ENCODE measurements around the gene CENPA. TPM values are rescaled to one million over a fixed set of nuclear protein-coding genes. Genes with fewer than 3 reads are reported as not detected.
A peak's percentile ranks its signal among the peaks of the same experiment; 100 is the strongest.

The CENPA gene
- total RNA-seq, 2 experiments from 2014 or later: 53.0 to 55.1 TPM

GRCh38 chr2:26765475-26766200 is 20.2 kb upstream of the CENPA start:
- H3K4me1 Mint-ChIP-seq: peaks cover 52% of the 10 kb centered on the region
- ChIA-PET CTCF (interaction anchor here (1.3 to 1.6 kb wide), 2 partner anchors 9 to 19 kb away, joined by 3 to 9 read pairs; no protein-coding TSS in a partner anchor), POLR2A (no interaction called here)
- H3K4me3 Mint-ChIP-seq: peak overlapping the region; percentile 93
- peak overlapping the region; percentile 91 for H3K27ac Mint-ChIP-seq
- DNase-seq: no peak
- H3K36me3 Mint-ChIP-seq (ENCODE audit: low read depth): peaks cover 8% of the 10 kb centered on the region
- H3K9me3 Mint-ChIP-seq: no peaks in the 10 kb centered on the region
- peaks cover 2% of the 10 kb centered on the region for H3K27me3 Mint-ChIP-seq

GRCh38 chr2:26767129-26767528 is 18.7 kb upstream of the CENPA start:
- POLR2A ChIA-PET: no interaction called here
- Mint-ChIP-seq H3K4me1 (peaks cover 66% of the 10 kb centered on the region), H3K36me3 (ENCODE audit: low read depth) (peaks cover 8% of the 10 kb centered on the region), H3K9me3 (no peaks in the 10 kb centered on the region), H3K27ac (no peak overlapping the region), H3K27me3 (no peaks in the 10 kb centered on the region), H3K4me3 (no peak overlapping the region)
- DNase-seq: no peak
- CTCF ChIA-PET: interaction anchor here (1.0 to 1.4 kb wide), 2 partner anchors 12 to 13 kb away, joined by 3 to 5 read pairs; no protein-coding TSS in a partner anchor

- Mint-ChIP-seq H3K4me1 (peaks cover 74% of the 10 kb centered on the region), H3K4me3 (no peak overlapping the region), H3K36me3 (ENCODE audit: low read depth) (peaks cover 8% of the 10 kb centered on the region), H3K9me3 (no peaks in the 10 kb centered on the region), H3K27ac (peak overlapping the region; percentile 58), H3K27me3 (no peaks in the 10 kb centered on the region)
- ChIA-PET POLR2A (no interaction called here), CTCF (interaction anchor here (0.6 to 1.5 kb wide), 4 partner anchors 11 to 50 kb away, joined by 3 to 5 read pairs (median 4); no protein-coding TSS in a partner anchor)
- no peak for DNase-seq
Observed at GRCh38 chr2:26767894-26768487, 17.9 kb upstream of the CENPA start.

- DNase-seq: no peak
- Mint-ChIP-seq H3K4me3 (no peak overlapping the region), H3K4me1 (peaks cover 75% of the 10 kb centered on the region), H3K27ac (no peak overlapping the region), H3K27me3 (no peaks in the 10 kb centered on the region), H3K9me3 (no peaks in the 10 kb centered on the region), H3K36me3 (ENCODE audit: low read depth) (peaks cover 8% of the 10 kb centered on the region)
- ChIA-PET CTCF (interaction anchor here (1.5 kb wide), 1 partner anchor 15 kb away, joined by 4 read pairs; no protein-coding TSS in a partner anchor), POLR2A (interaction anchor here (1.1 kb wide), 1 partner anchor 17 kb away, joined by 3 read pairs; the partner anchor contains the start of gene CENPA)
Observed at GRCh38 chr2:26768759-26769088, 17.1 kb upstream of the CENPA start.

DNA sequence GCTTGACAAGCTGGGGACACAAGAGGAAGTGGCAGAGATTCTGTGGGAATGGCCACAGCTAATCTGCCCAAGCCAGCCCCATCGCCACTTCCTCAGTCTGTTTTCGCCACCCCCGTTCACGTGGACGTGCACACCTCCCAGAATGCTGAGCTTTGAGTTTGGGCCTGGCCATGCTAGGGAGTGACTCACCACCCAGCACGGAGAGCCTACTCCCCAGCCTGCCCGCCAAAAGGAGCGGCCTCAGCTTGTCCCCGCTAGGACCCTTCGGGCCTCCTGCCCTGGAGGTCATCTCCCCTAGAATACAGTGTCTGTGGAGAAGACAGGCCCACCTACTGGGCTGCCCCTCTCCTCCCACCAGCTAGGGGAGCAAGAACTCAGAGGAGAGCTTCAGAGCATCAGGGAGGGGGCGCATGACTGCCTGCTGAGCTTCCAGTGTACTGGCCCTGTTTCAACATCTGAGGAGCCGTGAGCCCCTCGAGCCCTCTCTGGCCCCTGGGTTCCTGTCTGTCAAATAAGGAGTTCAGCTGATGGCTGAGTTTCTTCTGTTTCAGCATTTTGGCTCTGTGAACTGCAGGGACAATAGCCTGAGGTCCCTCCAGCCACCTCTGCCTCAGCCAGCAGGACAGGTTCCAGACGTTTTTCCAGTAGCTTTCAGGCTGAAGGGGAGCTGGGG is 16.6 kb upstream of the CENPA start:
- H3K4me3 Mint-ChIP-seq: peak overlapping the region; percentile 23
- peaks cover 8% of the 10 kb centered on the region for H3K36me3 Mint-ChIP-seq (ENCODE audit: low read depth)
- peaks cover 72% of the 10 kb centered on the region for H3K4me1 Mint-ChIP-seq
- H3K9me3 Mint-ChIP-seq: no peaks in the 10 kb centered on the region
- H3K27me3 Mint-ChIP-seq: no peaks in the 10 kb centered on the region
- peak overlapping the region; percentile 77 for H3K27ac Mint-ChIP-seq
- CTCF ChIA-PET: interaction anchor here (0.6 to 1.5 kb wide), 3 partner anchors 14 to 387 kb away, joined by 3 to 6 read pairs (median 4); no protein-coding TSS in a partner anchor
- no peak for DNase-seq
- POLR2A ChIA-PET: interaction anchor here (1.1 kb wide), 1 partner anchor 16 kb away, joined by 3 read pairs; the partner anchor contains the start of gene CENPA

- CTCF ChIA-PET: interaction anchor here (0.8 to 1.2 kb wide), 2 partner anchors 15 to 22 kb away, joined by 3 read pairs; no protein-coding TSS in a partner anchor
- Mint-ChIP-seq H3K4me1 (peaks cover 62% of the 10 kb centered on the region), H3K27ac (peak overlapping the region; percentile 68), H3K9me3 (no peaks in the 10 kb centered on the region), H3K4me3 (no peak overlapping the region), H3K27me3 (no peaks in the 10 kb centered on the region), H3K36me3 (ENCODE audit: low read depth) (peaks cover 11% of the 10 kb centered on the region)
- DNase-seq: peak; percentile 26
- POLR2A ChIA-PET: no interaction called here
Observed at GRCh38 chr2:26770986-26771586, 14.8 kb upstream of the CENPA start.

DNA sequence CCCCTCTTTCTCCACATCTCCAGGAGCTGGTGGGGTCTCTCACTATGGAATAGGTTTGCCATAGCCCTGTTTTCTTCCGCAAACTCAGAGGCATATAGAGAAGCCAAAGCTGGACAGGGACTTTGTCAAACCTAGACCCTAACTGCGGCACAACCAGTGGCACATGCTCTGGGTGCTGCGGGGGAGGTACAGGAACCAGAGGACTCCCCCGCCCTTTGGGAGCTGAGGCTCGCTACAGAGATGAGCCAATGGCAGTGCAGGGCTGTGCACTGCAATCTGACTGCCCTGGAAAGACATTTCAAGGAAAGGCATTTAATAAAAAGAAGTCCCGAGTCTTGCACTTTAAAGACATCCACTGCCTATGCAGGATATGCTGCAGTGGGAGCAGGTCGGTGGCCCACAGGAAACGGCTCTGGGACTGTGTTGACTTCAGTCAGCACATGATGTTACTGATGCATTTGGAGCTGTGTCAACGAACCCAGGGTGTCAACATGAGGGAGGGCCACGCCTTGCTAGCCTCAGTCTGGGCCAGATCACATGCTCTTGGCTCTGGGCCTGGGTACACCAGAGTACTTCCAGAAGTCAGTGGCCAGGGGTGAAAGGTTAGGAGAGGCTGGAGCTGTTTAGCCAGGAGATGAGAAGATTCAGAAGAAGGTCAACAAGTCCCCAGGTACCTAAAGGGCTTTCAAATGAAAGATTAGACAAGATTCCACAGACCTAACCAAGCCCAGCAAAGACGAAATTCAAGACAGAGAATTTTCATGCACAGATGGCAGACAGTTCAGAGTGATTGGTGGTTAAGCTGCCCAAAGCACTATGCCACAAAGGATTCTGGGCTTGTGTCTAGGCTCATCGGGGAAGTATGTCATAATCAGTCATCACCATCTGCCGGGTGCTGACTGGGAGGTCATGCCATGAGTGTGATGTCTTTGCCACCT is 13.5 kb upstream of the CENPA start:
- Mint-ChIP-seq H3K27me3 (no peaks in the 10 kb centered on the region), H3K27ac (peak overlapping the region; percentile 90), H3K4me1 (peaks cover 60% of the 10 kb centered on the region), H3K9me3 (no peaks in the 10 kb centered on the region), H3K4me3 (peak overlapping the region; percentile 1), H3K36me3 (ENCODE audit: low read depth) (peaks cover 17% of the 10 kb centered on the region)
- ChIA-PET POLR2A (no interaction called here), CTCF (interaction anchor here (0.5 to 1.1 kb wide), 3 partner anchors 10 to 1286 kb away, joined by 3 to 4 read pairs (median 3); no protein-coding TSS in a partner anchor)
- peak; percentile 67 for DNase-seq

DNA sequence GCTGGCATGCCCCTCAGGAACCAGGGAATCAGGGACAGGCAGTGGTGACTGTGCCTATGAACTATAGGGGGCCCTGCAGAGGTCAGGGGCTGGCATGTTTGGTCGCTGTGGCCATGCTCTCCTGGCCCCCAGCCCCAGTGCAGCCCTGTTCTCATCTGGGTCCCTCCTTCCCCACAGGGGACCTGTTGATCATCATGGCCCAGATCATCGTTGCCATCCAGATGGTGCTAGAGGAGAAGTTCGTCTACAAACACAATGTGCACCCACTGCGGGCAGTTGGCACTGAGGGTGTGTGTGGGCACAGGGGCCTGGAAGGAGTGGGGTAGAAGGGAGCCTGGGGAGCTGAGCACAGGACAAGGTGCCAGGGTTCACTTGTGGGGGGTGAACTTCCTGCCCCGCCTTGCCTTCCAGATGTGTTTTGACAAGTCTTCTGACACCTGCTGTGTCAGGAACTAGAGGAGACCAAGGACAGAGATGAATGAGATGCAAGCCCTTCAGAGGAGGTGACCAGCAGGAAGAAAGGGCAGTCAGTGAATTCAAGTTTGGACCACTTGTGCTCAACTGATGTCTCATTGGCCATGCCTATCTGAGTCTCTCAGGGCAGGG is 9.6 kb upstream of the CENPA start:
- H3K4me3 Mint-ChIP-seq: no peak overlapping the region
- POLR2A ChIA-PET: no interaction called here

GRCh38 chr2:26778098-26778497 is 7.8 kb upstream of the CENPA start:
- H3K36me3 Mint-ChIP-seq (ENCODE audit: low read depth): peaks cover 36% of the 10 kb centered on the region
- H3K4me3 Mint-ChIP-seq: no peak overlapping the region
- CTCF ChIA-PET: interaction anchor here (0.6 to 1.6 kb wide), 3 partner anchors 10 to 19 kb away, joined by 3 to 5 read pairs (median 4); no protein-coding TSS in a partner anchor
- H3K27me3 Mint-ChIP-seq: no peaks in the 10 kb centered on the region
- H3K9me3 Mint-ChIP-seq: no peaks in the 10 kb centered on the region
- POLR2A ChIA-PET: no interaction called here
- H3K4me1 Mint-ChIP-seq: peaks cover 12% of the 10 kb centered on the region
- no peak overlapping the region for H3K27ac Mint-ChIP-seq
- no peak for DNase-seq

More for the DNA sequence above, 9.6 kb upstream of the CENPA start:
- H3K27me3 Mint-ChIP-seq: no peaks in the 10 kb centered on the region
- peaks cover 32% of the 10 kb centered on the region for H3K36me3 Mint-ChIP-seq (ENCODE audit: low read depth)
- no peaks in the 10 kb centered on the region for H3K9me3 Mint-ChIP-seq
- H3K27ac Mint-ChIP-seq: peak overlapping the region; percentile 67
- CTCF ChIA-PET: no interaction called here
- H3K4me1 Mint-ChIP-seq: peaks cover 29% of the 10 kb centered on the region
- DNase-seq: no peak

GRCh38 chr2:26778507-26778906 is 7.3 kb upstream of the CENPA start:
- DNase-seq: no peak
- H3K36me3 Mint-ChIP-seq (ENCODE audit: low read depth): peaks cover 36% of the 10 kb centered on the region
- no peak overlapping the region for H3K27ac Mint-ChIP-seq
- no peak overlapping the region for H3K4me3 Mint-ChIP-seq
- H3K27me3 Mint-ChIP-seq: no peaks in the 10 kb centered on the region
- H3K9me3 Mint-ChIP-seq: no peaks in the 10 kb centered on the region
- ChIA-PET POLR2A (interaction anchor here (0.5 to 0.7 kb wide), 2 partner anchors 255 to 428 kb away, joined by 3 to 4 read pairs; no protein-coding TSS in a partner anchor), CTCF (interaction anchor here (0.6 to 1.6 kb wide), 3 partner anchors 11 to 19 kb away, joined by 3 to 5 read pairs (median 4); no protein-coding TSS in a partner anchor)
- H3K4me1 Mint-ChIP-seq: peaks cover 12% of the 10 kb centered on the region

DNA sequence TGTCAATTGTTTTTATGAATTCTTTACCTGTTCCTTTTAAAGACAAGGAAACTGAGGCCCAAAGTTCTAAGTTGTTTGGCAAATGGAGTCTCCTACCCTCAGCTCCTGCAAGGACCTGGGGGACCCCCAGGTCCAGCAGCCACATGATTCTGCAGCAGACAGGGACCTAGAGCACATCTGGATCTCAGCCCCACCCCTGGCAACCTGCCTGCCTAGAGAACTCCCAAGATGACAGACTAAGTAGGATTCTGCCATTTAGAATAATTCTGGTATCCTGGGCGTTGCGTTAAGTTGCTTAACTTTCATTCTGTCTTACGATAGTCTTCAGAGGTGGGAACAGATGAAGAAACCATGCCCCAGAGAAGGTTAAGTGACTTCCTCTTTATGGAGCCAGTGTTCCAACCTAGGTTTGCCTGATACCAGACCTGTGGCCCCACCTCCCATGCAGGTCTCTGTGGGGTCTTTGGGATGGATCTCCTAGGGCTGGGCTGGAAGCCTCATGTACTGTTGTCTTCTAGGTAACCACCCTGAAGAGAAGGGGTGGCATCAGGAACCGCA is 5.6 kb upstream of the CENPA start:
- ChIA-PET CTCF (interaction anchor here (0.6 to 0.7 kb wide), 2 partner anchors 12 to 1793 kb away, joined by 3 read pairs; no protein-coding TSS in a partner anchor), POLR2A (no interaction called here)
- Mint-ChIP-seq H3K36me3 (ENCODE audit: low read depth) (peaks cover 33% of the 10 kb centered on the region), H3K27ac (no peak overlapping the region), H3K27me3 (no peaks in the 10 kb centered on the region), H3K4me3 (no peak overlapping the region), H3K9me3 (peaks cover under 1% of the 10 kb centered on the region), H3K4me1 (peaks cover 17% of the 10 kb centered on the region)
- no peak for DNase-seq

All from activated CD4-positive, alpha-beta T cell treated with anti-CD3 and anti-CD28 coated beads, Interleukin-2, amount 10 ng/mL, durations not matched to agents 7 days and 5 days (primary cell).